WTC11 (cell line): ENCODE results near the gene SHD.

Experiments used
- ARID4B ChIP-seq: sonication (generic); formaldehyde crosslinking; IDR thresholded peaks from 2 replicates; pipeline ENCODE4 v1.8.0; 2023; ENCODE audit warnings: missing genetic modification reagents, mild to moderate bottlenecking, borderline replicate concordance
- CTCF ChIP-seq: fragments of 200-600 bp; IDR thresholded peaks from 2 replicates; pipeline ENCODE4 v1.8.0; 2022; ENCODE audit warnings: antibody characterized with exemption
- EMX1 ChIP-seq: fragments of 250-450 bp; sonication (Bioruptor Pico); IDR thresholded peaks from 2 replicates; pipeline ENCODE4 v1.8.0; 2021; ENCODE audit warnings: mild to moderate bottlenecking
- NR3C1 ChIP-seq: sonication (generic); formaldehyde crosslinking; conservative IDR thresholded peaks from 2 replicates; pipeline ENCODE4 v1.8.1; 2023; ENCODE audit warnings: low read depth, mild to moderate bottlenecking, missing genetic modification reagents
- SMAD4 ChIP-seq: sonication (generic); formaldehyde crosslinking; IDR thresholded peaks from 2 replicates; pipeline ENCODE4 v1.8.0; 2022; ENCODE audit warnings: mild to moderate bottlenecking, missing genetic modification reagents
- SP1 ChIP-seq: sonication (generic); formaldehyde crosslinking; conservative IDR thresholded peaks from 2 replicates; pipeline ENCODE4 v1.8.1; 2022; ENCODE audit warnings: missing genetic modification reagents
- TCF7 ChIP-seq: sonication (generic); formaldehyde crosslinking; IDR thresholded peaks from 2 replicates; pipeline ENCODE4 v1.8.0; 2022; ENCODE audit warnings: mild to moderate bottlenecking, low read depth, missing genetic modification reagents, moderate library complexity
- TP53 ChIP-seq: sonication (generic); formaldehyde crosslinking; IDR thresholded peaks from 2 replicates; pipeline ENCODE4 v1.8.1; 2023; ENCODE audit warnings: mild to moderate bottlenecking, missing genetic modification reagents
- USF1 ChIP-seq: sonication (generic); formaldehyde crosslinking; IDR thresholded peaks from 2 replicates; pipeline ENCODE4 v1.8.0; 2022; ENCODE audit warnings: mild to moderate bottlenecking, missing genetic modification reagents
- ZNF138 ChIP-seq: sonication (generic); formaldehyde crosslinking; conservative IDR thresholded peaks from 2 replicates; pipeline ENCODE4 v1.8.1; 2022; ENCODE audit warnings: mild to moderate bottlenecking, moderate library complexity, missing genetic modification reagents
- ZNF232 ChIP-seq: sonication (generic); formaldehyde crosslinking; IDR thresholded peaks from 2 replicates; pipeline ENCODE4 v1.8.0; 2022; ENCODE audit warnings: mild to moderate bottlenecking, missing genetic modification reagents
- ZNF416 ChIP-seq: fragments of 250-450 bp; sonication (Bioruptor Pico); IDR thresholded peaks from 2 replicates; pipeline ENCODE4 v1.9.0; 2021; ENCODE audit warnings: mild to moderate bottlenecking, inconsistent platforms
- ZSCAN18 ChIP-seq: fragments of 250-450 bp; sonication (Bioruptor Pico); IDR thresholded peaks from 2 replicates; pipeline ENCODE4 v2.1.2; 2022; ENCODE audit warnings: mild to moderate bottlenecking, moderate library complexity

- no peak for TF ChIP-seq TP53 (CRISPR knock-in tag)
- no peak for TF ChIP-seq SMAD4 (CRISPR knock-in tag)
- TF ChIP-seq CTCF: no peak
- no peak for TF ChIP-seq ZNF232 (CRISPR knock-in tag)
- TF ChIP-seq ZSCAN18: no peak
- TF ChIP-seq TCF7 (CRISPR knock-in tag): no peak
- no peak for TF ChIP-seq SP1 (CRISPR knock-in tag)
- no peak for TF ChIP-seq NR3C1
- no peak for TF ChIP-seq ZNF416 (CRISPR knock-in tag)
- no peak for TF ChIP-seq EMX1 (CRISPR knock-in tag)
- TF ChIP-seq ZNF138 (CRISPR knock-in tag): no peak
- TF ChIP-seq USF1: no peak
- TF ChIP-seq ARID4B (CRISPR knock-in tag): no peak
Observed at GRCh38 chr19:4232614-4233281, 46.3 kb upstream of the SHD start.
